HG03457 (cell line): ENCODE results near the gene BCL11A.

Source experiments
- ATAC-seq: cut with Tn5 transposase; IDR thresholded peaks from one replicate; pipeline ENCODE4 v1.9.1; 2021; ENCODE audit warnings: moderate number of reproducible peaks; ENCODE audit not compliant: unreplicated experiment

Gene BCL11A

DNA sequence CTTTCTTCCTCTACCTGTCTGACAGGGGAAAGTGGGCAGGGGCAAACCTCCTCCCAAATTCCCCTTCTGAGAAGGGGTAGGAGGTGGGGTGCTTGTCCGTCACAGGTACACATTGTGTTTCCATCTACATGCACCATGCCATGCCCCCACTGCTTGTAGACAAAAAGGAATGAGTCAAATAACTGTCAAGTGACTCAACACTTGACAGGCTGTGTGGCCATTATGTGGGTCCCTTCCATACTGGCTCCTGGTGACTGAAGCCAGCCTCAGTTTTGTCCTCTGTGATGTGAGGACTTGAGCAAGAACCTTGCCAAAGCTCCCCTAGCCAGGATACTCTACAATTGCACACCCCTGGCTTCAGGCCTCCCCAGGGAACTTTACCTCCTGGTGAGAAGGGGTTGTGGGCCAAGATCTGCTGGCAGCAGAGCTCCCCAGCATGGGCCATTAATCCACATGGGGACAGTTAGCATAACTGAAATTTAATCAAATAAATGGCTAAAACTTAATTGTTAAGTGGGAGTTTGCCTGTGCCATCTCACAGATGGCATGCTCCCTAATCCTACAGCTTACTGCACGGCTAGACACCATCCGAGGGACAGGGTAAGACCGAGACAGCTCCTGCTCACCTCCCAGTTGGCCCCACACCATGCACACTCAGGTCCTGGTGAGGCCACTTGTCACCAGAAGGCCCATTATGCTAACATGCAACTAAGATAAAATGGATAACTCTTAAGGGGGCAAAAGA lies 140.2 kb downstream of the BCL11A start:
- no peak for ATAC-seq

- no peak for ATAC-seq
Measured at GRCh38 chr2:60412620-60413019, 140.8 kb downstream of the BCL11A start.

GRCh38 chr2:60412027-60412426 lies 141.4 kb downstream of the BCL11A start:
- no peak for ATAC-seq

DNA sequence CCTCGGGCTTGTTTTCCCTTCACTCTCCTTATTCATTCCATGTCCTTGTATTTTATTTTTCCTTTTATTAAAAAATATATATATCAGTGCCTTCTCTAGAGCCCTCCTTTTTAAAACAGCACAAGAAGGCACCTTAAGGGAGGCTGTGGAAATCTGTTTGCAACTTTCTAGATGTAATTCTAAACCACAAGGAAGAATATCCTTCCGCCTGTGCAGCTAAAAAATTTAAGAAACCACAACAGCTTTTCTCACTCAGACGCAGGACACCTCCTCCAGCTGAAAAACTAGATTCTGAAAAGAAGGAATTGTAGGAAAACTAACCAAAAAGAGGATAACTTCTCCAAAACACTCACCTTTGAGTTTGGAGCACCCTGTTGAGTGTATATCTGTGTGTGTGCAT lies 142.2 kb downstream of the BCL11A start:
- no peak for ATAC-seq

DNA sequence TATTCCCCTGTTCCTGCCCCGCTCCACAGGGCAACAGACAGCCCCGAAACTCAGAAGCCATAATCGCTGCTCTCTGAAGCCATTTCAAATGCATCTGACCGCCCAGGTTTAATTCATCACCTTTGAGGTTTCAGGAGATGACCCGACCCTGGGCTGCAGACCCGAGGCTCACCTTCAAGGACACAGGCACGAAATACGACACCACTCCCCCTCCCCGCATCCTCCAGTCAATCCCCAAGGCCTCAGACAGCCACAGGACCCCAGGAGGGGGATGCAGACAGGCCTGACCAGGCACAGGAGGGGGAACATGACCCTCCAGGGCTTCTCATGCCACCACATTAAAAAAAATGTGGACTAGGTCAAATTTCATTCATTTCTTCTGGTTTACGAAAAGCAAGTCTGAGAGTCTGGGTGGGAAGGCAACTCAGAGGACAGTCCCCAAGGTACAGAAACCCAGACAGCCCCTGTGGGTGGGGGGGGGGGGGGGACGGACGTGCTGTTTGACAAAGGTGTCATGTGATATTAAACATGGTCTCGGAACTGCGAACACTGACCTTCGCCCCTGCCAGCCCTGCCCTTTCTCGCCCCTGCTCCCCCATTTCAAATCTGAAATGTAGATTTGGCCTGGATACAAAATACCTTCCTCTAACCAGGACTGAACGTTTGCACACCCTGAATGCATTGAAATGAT lies 142.9 kb downstream of the BCL11A start:
- no peak for ATAC-seq

DNA sequence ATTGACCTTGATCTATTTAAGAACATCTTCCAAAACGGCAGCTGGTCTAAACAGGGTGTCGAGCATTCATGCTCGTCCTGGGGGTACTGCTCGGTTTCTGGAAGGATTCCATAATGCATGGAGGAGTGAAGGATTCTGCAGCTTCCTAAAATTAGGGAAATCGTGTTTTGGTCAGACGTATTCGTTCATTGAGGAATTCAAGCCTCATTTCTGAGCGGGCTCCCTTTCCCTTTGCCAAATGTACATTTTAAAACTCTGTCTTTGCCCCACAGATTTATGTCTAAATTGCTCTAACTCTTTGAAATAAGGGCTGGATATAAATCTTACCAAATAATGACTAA lies 144.0 kb downstream of the BCL11A start:
- ATAC-seq: no peak

DNA sequence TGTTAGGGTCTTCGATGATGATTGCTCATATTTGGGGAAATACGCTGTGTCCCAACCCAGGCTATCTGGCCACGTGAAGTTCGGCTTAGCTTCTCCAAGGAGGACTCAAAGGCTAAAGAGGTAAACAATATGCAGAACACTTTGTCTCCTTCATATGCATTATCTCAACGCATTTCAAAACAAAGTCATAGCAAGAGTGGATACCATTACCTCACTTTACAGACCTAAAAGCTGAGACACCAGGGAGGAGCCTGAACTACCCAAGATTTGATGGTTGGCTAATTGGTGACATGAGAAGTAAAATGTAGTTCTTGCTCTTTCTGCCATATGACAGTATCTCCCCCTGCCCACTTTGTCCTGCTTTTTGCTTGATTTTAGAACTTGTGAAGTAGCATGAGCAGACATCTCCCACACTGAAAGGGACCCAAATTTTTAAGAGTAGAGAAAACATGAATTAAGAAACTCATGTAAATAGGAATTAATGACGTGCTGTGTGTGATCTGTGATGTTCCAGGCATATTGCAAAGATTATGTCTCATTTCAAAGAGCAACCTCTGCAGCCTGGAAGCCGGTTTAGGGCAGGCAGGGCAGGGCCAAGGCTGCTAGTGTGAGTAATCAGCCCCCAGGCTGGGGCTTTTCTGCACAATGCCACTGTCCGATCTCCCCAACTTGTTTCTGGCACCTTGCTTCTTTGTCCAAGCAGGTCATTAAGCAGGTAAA lies 144.5 kb downstream of the BCL11A start:
- no peak for ATAC-seq

- ATAC-seq: no peak
Measured at GRCh38 chr2:60408207-60408606, 145.2 kb downstream of the BCL11A start.

- ATAC-seq: no peak
Measured at GRCh38 chr2:60407398-60407797, 146.1 kb downstream of the BCL11A start.

DNA sequence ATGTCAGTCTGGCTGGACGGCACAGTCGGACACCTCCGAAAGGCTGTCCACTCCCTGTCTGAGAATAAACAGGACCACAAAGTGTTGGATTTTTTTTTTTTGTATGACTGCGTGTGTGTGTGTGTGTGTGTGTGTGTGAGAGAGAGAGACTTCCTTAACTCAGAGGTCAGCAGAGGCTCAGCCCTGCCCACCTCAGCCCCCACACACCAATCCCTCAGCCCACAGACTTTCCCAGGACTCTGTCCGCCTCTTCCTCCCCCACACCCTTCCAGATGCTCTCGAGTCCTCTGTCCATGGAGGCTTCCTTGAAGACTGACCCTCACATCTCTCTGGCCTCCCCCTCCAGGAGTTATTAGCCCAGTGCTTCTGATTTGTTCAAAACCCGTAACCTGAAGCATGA lies 147.3 kb downstream of the BCL11A start:
- ATAC-seq: no peak

GRCh38 chr2:60405271-60405919 lies 148.1 kb downstream of the BCL11A start:
- no peak for ATAC-seq
